ENCODE data around the gene ZMIZ1.

ZMIZ1 gene

DNA sequence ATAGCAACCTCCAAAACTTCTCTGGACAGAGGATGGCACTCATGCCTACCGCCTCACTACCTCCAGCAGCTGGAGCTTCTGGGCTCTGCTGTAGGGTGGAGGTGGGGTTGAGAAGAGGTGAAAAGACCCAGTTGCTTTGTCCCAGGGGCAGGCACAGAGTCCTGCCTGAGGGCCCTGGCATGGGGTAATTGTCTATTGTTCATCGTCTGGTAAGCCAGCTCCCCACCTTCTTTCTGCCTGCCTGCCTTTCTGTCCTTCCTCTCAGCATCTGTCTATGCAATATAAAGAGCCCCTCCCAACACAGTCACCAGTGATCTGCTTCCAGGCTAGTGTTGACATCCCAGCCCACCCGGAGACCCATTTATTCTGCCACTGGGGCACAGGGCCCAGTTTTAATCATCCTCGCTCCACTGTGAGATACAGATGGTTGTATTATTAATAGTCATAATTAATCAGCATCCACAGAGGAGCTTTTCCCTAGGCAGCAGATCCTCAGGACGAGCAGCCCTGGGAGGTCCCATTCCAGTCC lies 39.0 kb downstream of the ZMIZ1 start:
- TF ChIP-seq, protein P1, sequence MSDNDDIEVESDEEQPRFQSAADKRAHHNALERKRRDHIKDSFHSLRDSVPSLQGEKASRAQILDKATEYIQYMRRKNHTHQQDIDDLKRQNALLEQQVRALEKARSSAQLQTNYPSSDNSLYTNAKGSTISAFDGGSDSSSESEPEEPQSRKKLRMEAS (IDR thresholded peaks at IDR 0.05; ENCODE audit: low read depth, low read length), result no peak
- no peak for TF ChIP-seq POLR2A (IDR thresholded peaks at IDR 0.05; ENCODE audit: extremely low read depth, insufficient read length)
- no peak for TF ChIP-seq MYC (IDR thresholded peaks at IDR 0.05; ENCODE audit: low read depth, low read length)
- TF ChIP-seq CTCF (IDR thresholded peaks at IDR 0.05; ENCODE audit: low read depth, low read length), result no peak
- no peak for DNase-seq (ENCODE audit: low read depth)

GRCh38 chr10:79108728-79109127 lies 40.0 kb downstream of the ZMIZ1 start:
- DNase-seq (ENCODE audit: low read depth), result no peak
- H3K4me3 ChIP-seq (ENCODE audit: low read depth, low read length), result no peak overlapping the region
- TF ChIP-seq POLR2A (IDR thresholded peaks at IDR 0.05; ENCODE audit: extremely low read depth, insufficient read length), result no peak

More for the DNA sequence above, 39.0 kb downstream of the ZMIZ1 start:
- H3K4me3 ChIP-seq (ENCODE audit: low read depth, low read length), result no peak overlapping the region

- TF ChIP-seq POLR2A (IDR thresholded peaks at IDR 0.05; ENCODE audit: extremely low read depth, insufficient read length), result no peak
- TF ChIP-seq, protein P1 (IDR thresholded peaks at IDR 0.05; ENCODE audit: low read depth, low read length), result no peak
- no peak for TF ChIP-seq CTCF (IDR thresholded peaks at IDR 0.05; ENCODE audit: low read depth, low read length)
- no peak for TF ChIP-seq MYC (IDR thresholded peaks at IDR 0.05; ENCODE audit: low read depth, low read length)
- no peak overlapping the region for H3K4me3 ChIP-seq (ENCODE audit: low read depth, low read length)
- no peak for DNase-seq (ENCODE audit: low read depth)
Measured at GRCh38 chr10:79111427-79111826, 42.7 kb downstream of the ZMIZ1 start.

- H3K4me3 ChIP-seq (ENCODE audit: low read depth, low read length), result no peak overlapping the region
- no peak for DNase-seq (ENCODE audit: low read depth)
- no peak for TF ChIP-seq MYC (IDR thresholded peaks at IDR 0.05; ENCODE audit: low read depth, low read length)
- TF ChIP-seq, protein P1 (IDR thresholded peaks at IDR 0.05; ENCODE audit: low read depth, low read length), result no peak
- no peak for TF ChIP-seq CTCF (IDR thresholded peaks at IDR 0.05; ENCODE audit: low read depth, low read length)
- no peak for TF ChIP-seq POLR2A (IDR thresholded peaks at IDR 0.05; ENCODE audit: extremely low read depth, insufficient read length)
Measured at GRCh38 chr10:79111846-79112614, 43.3 kb downstream of the ZMIZ1 start.

GRCh38 chr10:79112881-79113431 lies 44.2 kb downstream of the ZMIZ1 start:
- no peak for TF ChIP-seq POLR2A (IDR thresholded peaks at IDR 0.05; ENCODE audit: extremely low read depth, insufficient read length)
- TF ChIP-seq, protein P1 (IDR thresholded peaks at IDR 0.05; ENCODE audit: low read depth, low read length), result no peak
- no peak for TF ChIP-seq CTCF (IDR thresholded peaks at IDR 0.05; ENCODE audit: low read depth, low read length)
- no peak for TF ChIP-seq MYC (IDR thresholded peaks at IDR 0.05; ENCODE audit: low read depth, low read length)
- DNase-seq (ENCODE audit: low read depth), result no peak
- H3K4me3 ChIP-seq (ENCODE audit: low read depth, low read length), result no peak overlapping the region

DNA sequence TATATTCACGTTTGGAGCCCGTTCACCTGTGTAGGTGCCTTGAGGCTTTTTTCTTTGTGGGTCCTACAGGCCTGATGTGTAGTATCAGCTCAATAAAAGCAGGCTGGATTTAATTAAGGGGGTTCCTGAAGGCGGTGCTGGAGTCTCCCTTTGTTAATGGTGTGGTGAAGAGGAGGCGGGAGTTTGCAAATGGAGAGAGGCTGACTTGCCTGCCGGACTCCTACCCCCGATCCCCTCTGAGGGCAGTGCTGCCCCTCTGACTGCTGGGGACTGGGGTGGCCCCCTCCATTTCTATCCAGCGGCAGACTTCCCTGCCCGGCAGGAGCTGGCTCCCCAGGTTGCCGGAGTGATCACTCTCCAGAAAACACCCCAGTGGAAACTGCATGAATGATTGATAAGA lies 45.1 kb downstream of the ZMIZ1 start:
- DNase-seq (ENCODE audit: low read depth), result no peak
- H3K4me3 ChIP-seq (ENCODE audit: low read depth, low read length), result no peak overlapping the region
- no peak for TF ChIP-seq MYC (IDR thresholded peaks at IDR 0.05; ENCODE audit: low read depth, low read length)
- TF ChIP-seq POLR2A (IDR thresholded peaks at IDR 0.05; ENCODE audit: extremely low read depth, insufficient read length), result no peak
- TF ChIP-seq, protein P1 (IDR thresholded peaks at IDR 0.05; ENCODE audit: low read depth, low read length), result no peak
- no peak for TF ChIP-seq CTCF (IDR thresholded peaks at IDR 0.05; ENCODE audit: low read depth, low read length)

All from NB4 (cell line).